GM21528 (cell line): ENCODE results near the gene SGK2.

Experiments used
- ATAC-seq: cut with Tn5 transposase; IDR thresholded peaks from one replicate; pipeline ENCODE4 v1.9.1; 2021; ENCODE audit warnings: mild to moderate bottlenecking, moderate library complexity; ENCODE audit not compliant: unreplicated experiment, low FRiP score

Gene SGK2

GRCh38 chr20:43559147-43559987, 540 bp downstream of the SGK2 start:
- ATAC-seq, result no peak

DNA sequence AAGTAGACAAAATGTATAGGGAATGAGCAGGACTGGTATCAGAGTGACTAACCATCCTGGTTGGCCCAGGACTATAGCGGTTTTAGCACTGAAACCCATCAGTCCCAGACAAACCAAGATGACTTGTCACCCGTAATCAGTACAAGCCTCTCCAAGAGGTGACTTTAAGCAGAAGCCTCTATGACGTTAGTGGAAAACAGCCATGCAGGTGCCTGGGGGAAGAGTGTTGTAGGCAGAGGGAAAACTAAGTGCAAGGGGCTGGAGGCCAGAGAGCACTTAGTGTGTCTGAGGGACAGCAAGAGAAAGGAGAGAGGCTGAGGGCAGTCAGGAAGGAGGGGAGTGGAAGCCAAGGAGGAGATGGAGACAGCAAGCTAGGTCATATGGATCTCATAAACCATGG, 2.1 kb downstream of the SGK2 start:
- ATAC-seq, result no peak

DNA sequence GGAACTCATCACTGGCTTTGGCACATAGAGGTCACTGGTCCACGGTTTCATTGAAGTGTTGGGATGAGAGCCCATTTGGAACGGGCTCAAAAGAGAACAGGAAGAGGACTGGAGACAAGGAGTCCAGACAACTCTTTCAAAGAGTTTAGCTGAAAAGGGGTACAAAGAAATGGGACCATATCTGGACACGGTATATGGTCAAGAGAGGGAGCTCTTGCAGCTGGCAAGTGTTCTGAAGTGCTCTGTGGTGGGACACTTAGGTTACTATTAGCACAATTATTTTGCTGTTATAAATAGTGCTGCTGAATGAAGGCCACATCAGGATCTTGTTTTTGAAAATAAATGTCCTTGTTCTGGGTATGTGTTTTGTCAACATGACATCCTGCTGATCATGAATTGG, 4.6 kb downstream of the SGK2 start:
- no peak for ATAC-seq

- no peak for ATAC-seq
Observed at GRCh38 chr20:43563991-43564390, 5.2 kb downstream of the SGK2 start.

- no peak for ATAC-seq
Observed at GRCh38 chr20:43564455-43564854, 5.6 kb downstream of the SGK2 start.

- ATAC-seq, result no peak
Observed at GRCh38 chr20:43564993-43565757, 6.3 kb downstream of the SGK2 start.

DNA sequence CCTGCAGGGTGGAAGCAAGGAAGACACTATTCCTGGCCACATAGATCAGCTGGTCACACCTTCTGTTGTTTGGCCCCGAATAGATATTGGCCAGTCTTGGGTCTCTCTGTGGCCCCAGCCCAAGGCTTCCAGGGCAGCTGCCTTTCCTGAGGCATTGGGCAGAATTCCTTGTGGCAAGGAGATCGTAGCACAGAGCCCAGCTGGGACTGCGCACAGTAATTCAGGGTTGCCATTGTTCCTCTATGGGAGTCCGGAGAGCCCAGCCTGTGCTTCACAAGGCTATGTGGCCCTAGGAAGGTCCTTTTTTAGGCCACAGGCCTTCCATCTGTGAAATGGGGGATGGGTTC, 6.9 kb downstream of the SGK2 start:
- ATAC-seq, result no peak

GRCh38 chr20:43567477-43567876, 8.7 kb downstream of the SGK2 start:
- no peak for ATAC-seq

DNA sequence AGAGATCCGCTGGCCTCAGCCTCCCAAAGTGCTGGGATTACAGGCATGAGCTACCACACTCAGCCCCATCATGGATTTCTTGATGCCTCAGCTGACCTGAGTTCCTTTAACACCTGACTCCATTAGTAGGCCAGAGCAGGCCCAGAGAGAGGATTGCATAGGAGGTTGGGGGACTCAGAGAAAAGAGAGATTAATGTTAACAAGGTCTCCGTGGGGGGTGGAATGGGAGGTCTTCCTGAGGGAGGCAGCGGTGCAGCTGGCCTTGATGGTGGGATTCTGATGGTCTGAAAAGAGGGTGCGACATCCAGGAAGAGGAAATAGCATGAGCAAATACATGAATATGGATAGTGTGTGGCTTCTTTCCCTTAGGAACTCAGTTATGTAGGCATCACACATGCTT, 9.9 kb downstream of the SGK2 start:
- no peak for ATAC-seq

DNA sequence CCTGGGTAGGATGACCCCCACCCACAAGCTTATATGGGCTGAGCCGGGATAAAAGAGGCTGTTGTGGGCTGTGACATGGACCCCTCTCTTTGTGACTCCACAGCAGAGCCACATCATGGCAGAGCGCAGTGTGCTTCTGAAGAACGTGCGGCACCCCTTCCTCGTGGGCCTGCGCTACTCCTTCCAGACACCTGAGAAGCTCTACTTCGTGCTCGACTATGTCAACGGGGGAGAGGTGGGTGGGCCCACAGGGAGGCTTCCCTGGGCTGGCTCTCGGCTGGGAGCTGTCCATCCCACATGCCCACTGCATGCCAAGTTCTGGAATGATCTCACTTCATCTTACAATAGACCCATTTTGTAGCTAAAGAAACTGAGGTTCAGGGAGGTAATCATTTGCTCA, 10.5 kb downstream of the SGK2 start:
- no peak for ATAC-seq

DNA sequence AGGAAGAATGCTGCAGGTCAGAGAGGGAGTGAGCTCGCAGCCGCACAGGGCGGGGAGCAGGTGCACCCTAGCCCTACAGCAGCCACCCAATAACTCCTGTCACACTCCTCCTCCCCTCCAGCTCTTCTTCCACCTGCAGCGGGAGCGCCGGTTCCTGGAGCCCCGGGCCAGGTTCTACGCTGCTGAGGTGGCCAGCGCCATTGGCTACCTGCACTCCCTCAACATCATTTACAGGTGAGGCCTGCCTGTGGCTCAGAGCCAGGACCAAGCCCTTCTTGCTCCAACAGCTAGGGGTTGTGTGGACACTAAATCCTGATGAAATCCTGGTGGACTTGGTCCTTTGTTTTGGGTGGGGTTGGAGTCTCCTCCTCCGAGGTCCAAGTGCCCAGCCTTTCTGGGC, 11.7 kb downstream of the SGK2 start:
- ATAC-seq, result no peak

DNA sequence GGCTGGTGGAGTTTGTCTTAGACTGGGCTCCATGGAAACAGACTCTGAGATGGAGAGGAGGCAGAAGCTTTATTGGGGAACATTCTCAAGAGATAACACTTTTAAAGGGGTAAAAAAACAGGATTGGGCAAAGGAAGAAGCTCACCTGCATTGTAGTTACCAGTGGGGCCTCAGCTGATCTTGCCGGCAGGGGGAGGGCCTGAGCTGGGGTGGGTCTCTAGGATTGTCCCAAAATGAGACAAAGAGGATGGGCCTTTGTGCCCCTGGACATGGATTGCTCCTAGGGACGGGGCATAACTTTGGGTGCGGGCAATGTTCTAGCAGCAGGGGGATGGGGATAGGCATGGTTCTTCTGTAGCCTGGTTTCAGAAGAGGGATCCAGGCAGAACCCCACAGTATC, 12.5 kb downstream of the SGK2 start:
- ATAC-seq, result no peak

DNA sequence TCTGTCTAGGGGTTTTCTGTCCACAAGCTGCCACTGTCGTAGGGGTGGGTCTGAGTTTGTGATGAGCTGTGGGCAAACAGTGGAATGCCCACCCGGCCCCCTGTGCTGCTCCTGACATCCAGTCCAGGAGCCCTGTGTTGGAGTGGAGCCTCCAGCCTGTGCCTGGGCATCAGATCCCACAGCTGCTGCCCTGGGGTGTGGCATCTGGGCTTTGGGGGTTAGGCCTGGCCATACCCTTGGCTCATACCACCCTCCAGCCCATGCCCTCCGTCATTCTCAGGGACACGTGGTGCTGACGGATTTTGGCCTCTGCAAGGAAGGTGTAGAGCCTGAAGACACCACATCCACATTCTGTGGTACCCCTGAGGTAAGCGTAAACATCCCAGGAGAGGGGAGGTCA, 12.9 kb downstream of the SGK2 start:
- ATAC-seq, result no peak

DNA sequence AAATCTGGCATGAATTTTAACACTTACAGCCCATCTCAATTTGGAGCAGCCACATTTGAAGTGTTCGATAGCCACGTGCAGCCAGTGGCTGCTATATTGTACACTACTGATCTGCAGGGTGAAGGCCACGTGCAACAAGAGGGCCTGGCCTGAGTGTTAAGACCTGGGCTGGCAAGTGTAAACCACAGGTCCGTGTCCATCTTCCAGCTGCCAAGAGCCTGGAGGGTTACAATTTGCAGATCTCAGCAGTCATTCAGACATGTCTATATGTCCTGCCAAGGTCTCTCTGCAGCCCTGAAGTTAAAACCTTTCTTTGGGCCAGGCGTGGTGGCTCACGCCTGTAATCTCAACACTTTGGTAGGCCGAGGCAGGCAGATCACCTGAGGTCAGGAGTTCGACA, 14.1 kb downstream of the SGK2 start:
- ATAC-seq, result no peak

DNA sequence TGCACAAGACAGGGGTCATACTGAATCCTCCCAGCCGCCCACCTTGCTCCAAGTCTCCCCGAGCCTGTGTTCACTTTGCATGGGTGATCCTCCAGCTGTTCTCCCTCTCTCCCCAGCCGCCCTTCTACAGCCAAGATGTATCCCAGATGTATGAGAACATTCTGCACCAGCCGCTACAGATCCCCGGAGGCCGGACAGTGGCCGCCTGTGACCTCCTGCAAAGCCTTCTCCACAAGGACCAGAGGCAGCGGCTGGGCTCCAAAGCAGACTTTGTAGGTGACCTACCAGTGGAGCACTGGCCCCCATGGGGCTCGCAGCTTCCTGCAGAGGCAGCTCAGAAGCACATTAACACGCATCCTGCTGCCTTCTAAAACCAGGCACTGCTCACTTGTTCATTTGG, 17.3 kb downstream of the SGK2 start:
- ATAC-seq, result no peak

DNA sequence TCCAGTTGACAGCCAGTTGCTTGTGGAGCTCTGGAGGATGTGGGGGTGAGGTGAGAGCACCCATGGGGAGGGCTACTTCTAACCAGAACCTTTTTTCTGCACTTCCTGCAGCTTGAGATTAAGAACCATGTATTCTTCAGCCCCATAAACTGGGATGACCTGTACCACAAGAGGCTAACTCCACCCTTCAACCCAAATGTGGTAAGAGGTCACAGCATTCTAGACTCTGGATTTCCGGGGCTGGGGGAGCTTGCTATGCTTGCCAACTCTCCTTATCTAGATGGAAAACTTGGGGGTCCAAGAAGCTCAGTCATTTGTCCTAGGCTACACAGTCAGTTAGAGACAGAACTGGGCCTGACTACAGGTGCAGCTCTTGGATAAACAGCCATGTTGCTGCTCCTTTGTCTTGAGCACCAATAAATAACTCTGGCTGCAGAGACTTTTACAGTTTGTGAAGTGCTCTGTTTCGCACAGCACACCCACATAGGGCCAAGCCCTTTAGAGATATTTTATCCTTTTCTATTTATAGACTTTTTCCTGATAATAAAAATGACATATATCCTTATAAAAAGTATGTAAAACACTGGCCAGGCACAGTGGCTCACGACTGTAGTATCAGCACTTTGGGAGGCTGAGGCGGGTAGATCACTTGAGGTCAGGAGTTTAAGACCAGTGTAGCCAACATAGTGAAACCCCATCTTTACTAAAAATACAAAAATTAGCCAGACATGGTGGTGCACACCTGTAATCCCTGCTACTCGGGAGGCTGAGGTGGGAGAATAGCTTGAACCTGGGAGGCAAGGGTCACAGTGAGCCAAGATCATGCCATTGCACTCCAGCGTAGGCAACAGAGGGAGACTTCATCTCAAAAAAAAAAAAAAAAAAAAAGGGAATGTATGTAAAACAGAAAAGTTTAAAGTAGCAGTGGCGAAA, 21.3 kb downstream of the SGK2 start:
- ATAC-seq, result no peak

DNA sequence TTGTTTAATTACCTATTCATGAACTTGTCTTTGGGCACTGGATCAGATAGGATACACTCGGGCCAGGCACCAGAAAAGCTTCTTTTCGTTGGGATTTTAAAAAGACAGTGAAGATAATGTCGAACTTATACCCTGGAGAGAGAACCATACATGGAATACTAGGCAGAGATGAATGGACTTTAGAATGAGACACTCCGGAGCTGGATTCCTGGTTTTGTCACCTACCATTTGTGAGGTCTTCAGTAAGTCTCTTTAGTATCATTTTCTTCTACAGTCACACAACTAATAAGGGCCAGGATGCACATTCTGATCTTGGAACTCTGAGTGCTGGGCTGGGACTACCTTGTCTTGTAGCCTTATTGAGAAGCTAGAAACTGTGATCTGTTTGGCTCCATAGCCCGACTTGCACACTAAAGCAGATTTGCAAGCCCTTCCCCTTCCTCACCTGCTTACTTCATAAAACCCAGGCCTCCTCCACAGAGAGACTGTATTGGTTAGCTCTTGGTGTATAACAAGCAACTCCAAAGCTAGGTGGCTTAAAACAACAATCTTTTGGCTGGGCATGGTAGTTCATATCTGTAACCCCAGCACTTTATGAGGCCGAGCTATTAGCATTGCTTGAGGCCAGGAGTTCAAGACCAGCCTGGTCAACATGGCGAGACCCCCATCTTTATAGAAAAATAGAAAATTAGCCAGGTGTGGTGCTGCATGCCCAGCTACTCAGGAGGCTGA, 24.5 kb downstream of the SGK2 start:
- no peak for ATAC-seq

DNA sequence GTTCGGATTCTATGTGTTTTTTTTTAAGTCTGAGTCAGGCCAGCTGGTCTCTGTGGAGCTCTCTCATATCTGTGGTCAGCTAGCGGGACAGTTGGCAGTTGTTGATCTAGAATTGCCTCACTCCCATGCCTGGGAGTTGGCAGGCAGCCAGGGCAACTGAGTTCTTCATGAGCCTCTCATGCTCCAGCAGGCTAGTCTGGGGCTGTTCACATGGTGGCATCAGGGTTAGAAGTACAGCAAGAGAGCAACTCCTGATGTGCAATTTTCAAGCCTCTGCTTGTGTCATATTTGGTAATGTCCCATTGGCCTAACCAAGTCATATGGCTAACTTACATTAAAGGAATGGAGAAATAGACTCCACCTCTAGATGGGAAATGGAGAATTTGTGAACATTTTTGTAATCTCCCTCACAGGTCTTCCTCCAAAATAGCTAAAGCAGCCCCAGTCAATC, 25.2 kb downstream of the SGK2 start:
- no peak for ATAC-seq

DNA sequence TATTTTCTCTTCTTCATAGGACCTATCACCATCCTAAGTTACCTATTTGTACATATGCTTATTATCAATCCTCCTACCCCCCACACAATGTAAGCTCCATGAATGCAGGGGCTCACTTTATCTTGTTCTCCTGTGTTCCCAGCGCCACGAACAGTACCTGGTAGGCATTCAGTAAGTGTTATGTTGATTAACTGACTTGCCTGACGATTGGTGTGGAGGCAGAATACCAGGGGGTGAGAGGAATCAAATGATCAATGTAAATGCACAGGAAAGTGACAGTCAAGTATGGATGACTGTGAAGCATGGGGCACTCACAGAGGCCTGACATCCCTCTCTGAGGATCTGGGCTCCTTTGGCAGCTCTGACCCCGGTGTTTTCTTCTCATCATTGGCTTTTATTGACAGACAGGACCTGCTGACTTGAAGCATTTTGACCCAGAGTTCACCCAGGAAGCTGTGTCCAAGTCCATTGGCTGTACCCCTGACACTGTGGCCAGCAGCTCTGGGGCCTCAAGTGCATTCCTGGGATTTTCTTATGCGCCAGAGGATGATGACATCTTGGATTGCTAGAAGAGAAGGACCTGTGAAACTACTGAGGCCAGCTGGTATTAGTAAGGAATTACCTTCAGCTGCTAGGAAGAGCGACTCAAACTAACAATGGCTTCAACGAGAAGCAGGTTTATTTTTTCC, 25.8 kb downstream of the SGK2 start:
- ATAC-seq, result no peak

GRCh38 chr20:43586641-43587040, 27.8 kb downstream of the SGK2 start:
- no peak for ATAC-seq
